Activated CD8-positive, alpha-beta memory T cell treated with anti-CD3 and anti-CD28 coated beads for 48 hours (primary cell): Measurements from ENCODE around the gene TPBG.
"Not testable (repeated sequence)": the region's sequence is repeated elsewhere in the genome, so short reads cannot be mapped to it uniquely, and the experiment has no call there.

Experiments used
- DNase-seq, 3 experiments: peaks; one replicate each; pipeline ENCODE4 v3.0.0-alpha.2; 2020; ENCODE audit warnings: low read depth in 2 of 3, low spot score in 2 of 3

The TPBG gene

DNA sequence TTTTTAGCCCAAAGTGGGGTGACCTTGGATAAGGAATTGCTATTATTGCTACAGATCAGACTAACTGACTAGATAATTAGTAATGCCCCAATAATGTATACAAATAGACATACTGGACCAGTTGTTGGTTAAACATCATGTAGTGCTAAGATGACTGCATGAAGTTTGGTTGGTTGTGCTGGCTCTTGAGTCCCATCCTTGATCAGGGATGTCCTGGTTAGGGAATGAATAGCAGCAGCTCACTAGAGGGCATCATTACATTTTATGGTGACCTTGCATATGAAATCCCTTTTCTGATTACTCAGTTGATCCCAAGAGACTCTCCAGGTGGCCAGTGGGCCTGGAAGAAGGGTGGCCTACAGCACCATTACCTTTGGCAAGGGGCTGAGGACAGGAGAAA, 10.9 kb downstream of the TPBG start:
- no peak for DNase-seq

GRCh38 chr6:82376636-82377035, 13.0 kb downstream of the TPBG start:
- no peak for DNase-seq

DNA sequence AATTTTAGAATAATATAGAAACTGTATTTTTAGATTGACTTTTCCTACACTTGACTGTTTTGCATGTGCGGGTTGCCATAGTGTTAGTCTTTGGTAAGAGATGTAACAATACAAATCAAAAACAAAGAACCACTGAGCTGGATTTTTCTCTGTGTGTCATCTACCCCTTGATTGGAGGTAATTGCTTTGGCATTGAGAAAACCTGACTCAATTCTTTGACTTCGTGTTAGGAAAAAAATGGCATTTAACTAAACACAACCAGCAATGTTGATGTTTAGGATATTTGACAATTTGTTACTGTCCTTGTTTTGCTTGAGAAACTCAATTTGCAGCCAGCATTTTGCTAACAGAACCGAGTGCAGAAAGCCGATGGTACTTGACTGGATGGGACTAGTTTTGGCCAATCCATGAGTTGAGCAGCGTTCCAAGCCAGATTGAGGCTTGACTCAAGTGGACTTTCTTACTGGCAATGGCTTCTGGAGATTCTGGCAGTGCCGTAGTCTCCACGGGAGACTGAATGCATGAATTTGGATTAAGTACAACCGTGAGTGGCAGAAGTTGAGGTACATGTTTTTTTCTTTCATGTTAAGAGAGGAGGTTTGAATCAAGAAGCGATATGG, 17.1 kb downstream of the TPBG start:
- DNase-seq: no peak

GRCh38 chr6:82381278-82381677, 17.7 kb downstream of the TPBG start:
- DNase-seq: no peak

GRCh38 chr6:82385102-82385501, 21.5 kb downstream of the TPBG start:
- no peak for DNase-seq

DNA sequence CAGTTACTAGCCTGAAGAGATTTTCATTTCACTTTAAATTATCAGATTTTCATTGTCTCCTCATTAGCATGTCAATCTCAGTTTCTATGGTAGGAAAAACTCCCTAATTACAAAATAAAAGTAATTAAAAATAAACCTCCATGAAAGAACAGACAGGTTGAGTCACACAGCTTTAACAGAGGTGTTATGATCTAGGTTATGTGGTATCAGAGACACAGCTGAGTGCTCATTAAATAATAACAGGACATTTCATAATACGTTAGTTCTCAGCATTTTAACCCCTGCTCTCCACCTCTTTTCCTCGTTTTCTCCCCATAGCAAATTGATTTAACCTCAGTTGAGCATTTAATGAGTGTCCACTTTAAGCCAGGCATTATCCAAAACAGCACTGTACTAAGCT, 21.9 kb downstream of the TPBG start:
- no peak for DNase-seq

GRCh38 chr6:82385961-82386360, 22.3 kb downstream of the TPBG start:
- DNase-seq: no peak

DNA sequence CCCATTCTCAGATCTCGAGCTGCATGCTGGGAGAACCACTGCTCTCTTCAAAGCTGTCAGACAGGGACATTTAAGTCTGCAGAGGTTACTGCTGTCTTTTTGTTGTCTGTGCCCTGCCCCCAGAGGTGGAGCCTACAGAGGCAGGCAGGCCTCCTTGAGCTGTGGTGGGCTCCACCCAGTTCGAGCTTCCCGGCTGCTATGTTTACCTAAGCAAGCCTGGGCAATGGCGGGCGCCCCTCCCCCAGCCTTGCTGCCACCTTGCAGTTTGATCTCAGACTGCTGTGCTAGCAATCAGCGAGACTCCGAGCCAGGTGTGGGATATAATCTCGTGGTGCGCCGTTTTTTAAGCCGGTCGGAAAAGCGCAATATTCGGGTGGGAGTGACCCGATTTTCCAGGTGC, 31.2 kb downstream of the TPBG start:
- DNase-seq: not testable (repeated sequence)

DNA sequence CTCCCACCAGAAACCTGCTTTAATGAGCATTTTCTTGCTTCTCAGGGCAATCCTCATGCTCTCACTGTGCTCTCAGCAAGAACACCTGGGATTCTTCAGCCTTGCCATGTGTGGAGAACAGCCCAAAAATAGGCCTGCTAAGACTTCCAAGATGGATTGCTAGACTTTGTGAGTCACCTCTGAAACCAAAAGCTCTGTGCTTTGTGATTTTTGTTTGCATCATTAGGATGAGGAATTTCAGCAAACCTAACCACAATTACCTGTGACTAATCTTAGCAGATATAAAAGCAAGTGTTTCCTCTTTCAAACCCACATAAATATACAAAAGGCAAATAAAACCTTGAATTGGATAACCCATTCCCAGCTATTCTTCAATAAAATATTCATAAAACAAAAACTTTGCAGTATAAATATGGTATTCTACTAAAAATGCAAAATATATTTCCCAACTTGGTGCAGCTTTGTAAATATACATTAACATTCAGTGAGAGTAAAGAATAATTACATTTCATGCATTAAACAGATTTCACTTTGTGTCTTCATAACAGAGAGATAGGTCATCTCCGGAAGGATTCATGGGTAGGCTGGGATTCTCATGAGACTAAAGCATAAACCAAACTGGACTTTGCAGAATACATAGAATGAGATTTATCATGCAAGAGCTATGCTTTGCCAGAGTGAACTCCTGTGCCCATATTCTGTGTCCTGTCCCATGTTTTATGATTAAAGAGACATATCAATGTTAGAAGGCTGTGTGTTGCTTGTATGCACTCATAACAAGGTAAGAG, 33.5 kb downstream of the TPBG start:
- no peak for DNase-seq

- no peak for DNase-seq
Observed at GRCh38 chr6:82397962-82398692, 34.5 kb downstream of the TPBG start.

- DNase-seq: no peak
Observed at GRCh38 chr6:82408952-82409431, 45.4 kb downstream of the TPBG start.

DNA sequence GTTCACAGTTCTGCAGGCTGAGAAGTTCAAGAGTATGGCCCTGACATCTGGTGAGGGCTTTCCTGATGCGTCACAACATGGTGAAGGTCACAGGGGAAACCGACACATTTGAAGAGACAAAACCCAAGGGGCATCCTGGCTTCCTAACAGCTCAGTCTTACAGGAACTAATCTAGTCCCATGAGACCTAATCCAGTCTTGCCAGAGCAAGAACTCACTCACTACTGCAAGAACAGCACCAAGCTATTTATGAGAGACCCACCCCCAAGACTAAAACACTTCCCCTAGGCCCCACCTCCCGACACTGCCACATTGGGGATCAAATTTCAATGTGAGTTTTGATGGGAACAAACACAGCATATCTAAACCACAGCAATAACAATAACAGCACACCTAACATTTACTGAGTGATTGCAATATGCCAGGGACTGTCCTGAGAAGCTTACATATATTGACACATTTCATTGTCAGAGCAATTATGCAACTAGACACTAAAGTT, 46.6 kb downstream of the TPBG start:
- DNase-seq: no peak

- DNase-seq: no peak
Observed at GRCh38 chr6:82413868-82414267, 50.3 kb downstream of the TPBG start.

GRCh38 chr6:82415820-82416219, 52.2 kb downstream of the TPBG start:
- DNase-seq: no peak

DNA sequence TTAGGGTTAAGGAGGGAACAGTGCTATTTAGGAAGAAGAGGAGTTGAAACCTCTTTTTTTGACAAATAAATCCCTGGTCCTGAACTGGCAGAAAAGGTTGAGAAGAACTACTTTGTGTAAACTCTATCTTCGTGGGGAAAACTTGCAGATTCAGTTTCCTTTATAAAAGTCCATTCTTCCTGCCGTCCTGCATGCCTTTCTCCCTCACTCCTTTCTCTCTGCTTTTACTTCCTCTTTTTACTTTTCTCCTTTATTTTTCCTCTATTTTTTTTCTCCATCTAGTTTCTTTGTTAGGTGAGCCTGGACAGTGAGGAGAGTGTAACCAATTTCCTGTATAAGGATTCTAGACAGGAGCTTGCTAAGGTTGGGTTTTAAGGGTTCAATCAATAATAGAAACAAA, 52.7 kb downstream of the TPBG start:
- no peak for DNase-seq
